Skeletal muscle tissue (tissue), 4 donors: ENCODE measurements around the gene RTP2. TPM values are rescaled to one million over a fixed set of nuclear protein-coding genes. Genes with fewer than 3 reads are reported as not detected.
A peak's percentile ranks its signal among the peaks of the same experiment; 100 is the strongest.

ENCODE experiments used
- H3K27ac ChIP-seq: one replicate; pipeline ENCODE4 v1.7.0; 2013; ENCODE audit warnings: mild to moderate bottlenecking, low read depth, low read length, inconsistent platforms
- H3K27me3 ChIP-seq, 3 donors: one replicate each; pipeline ENCODE4 v1.7.0; 2013; ENCODE audit warnings: low read length in 3 of 3; ENCODE audit not compliant: control insufficient read depth in 3 of 3, insufficient read depth in 3 of 3
- H3K36me3 ChIP-seq, 3 donors: one replicate each; pipeline ENCODE4 v1.7.0; 2013; ENCODE audit warnings: low read length in 3 of 3; ENCODE audit not compliant: control insufficient read depth in 3 of 3, insufficient read depth in 3 of 3
- H3K4me1 ChIP-seq, 3 donors: one replicate each; pipeline ENCODE4 v1.7.0; 2013; ENCODE audit warnings: low read length in 3 of 3, mild to moderate bottlenecking in 3 of 3; ENCODE audit not compliant: control insufficient read depth in 3 of 3, insufficient read depth in 3 of 3
- H3K4me3 ChIP-seq, 3 donors: one replicate each; pipeline ENCODE4 v1.7.0; 2013; ENCODE audit warnings: low read length in 3 of 3
- H3K9ac ChIP-seq, 3 donors: one replicate each; pipeline ENCODE4 v1.7.0; 2013; ENCODE audit warnings: low read length in 3 of 3, mild to moderate bottlenecking in 3 of 3, moderate library complexity in 2 of 3, low read depth in 1 of 3
- H3K9me3 ChIP-seq, 3 donors: one replicate each; pipeline ENCODE4 v1.7.0; 2013; ENCODE audit warnings: low read length in 3 of 3; ENCODE audit not compliant: control insufficient read depth in 3 of 3
- total RNA-seq: library from RNA; depleted of rRNA; stranded (reverse); fragments of >200 nt; gene quantifications from one replicate; pipeline ENCODE4 v1.2.3, GENCODE V29; 2014
- donor health status: Osteomylitis.

The RTP2 gene
- total RNA-seq, 1 donor from 2014 or later, result not detected

GRCh38 chr3:187738331-187739093, 36.2 kb upstream of the RTP2 start:
- Histone ChIP-seq H3K36me3 (peaks cover 3 to 8% (median 7%) of the 10 kb centered on the region in 3 donors), H3K9ac (peak overlapping the region; percentile 99 to 100 (median 100)), H3K4me1 (peaks cover 56 to 69% (median 58%) of the 10 kb centered on the region in 3 donors), H3K4me3 (peak overlapping the region; percentile 94 to 97 (median 95)), H3K27ac (peak overlapping the region; percentile 100), H3K9me3 (no peaks in the 10 kb centered on the region), H3K27me3 (no peaks in the 10 kb centered on the region)

GRCh38 chr3:187738071-187738330, 35.6 kb upstream of the RTP2 start:
- Histone ChIP-seq H3K27me3 (no peaks in the 10 kb centered on the region), H3K9ac (peak overlapping the region; percentile 99 to 100 (median 100)), H3K36me3 (peaks cover 8 to 13% (median 12%) of the 10 kb centered on the region in 3 donors), H3K9me3 (no peaks in the 10 kb centered on the region), H3K4me3 (peak overlapping the region; percentile 94 to 97 (median 95)), H3K27ac (peak overlapping the region; percentile 100), H3K4me1 (peaks cover 61 to 74% (median 63%) of the 10 kb centered on the region in 3 donors)

DNA sequence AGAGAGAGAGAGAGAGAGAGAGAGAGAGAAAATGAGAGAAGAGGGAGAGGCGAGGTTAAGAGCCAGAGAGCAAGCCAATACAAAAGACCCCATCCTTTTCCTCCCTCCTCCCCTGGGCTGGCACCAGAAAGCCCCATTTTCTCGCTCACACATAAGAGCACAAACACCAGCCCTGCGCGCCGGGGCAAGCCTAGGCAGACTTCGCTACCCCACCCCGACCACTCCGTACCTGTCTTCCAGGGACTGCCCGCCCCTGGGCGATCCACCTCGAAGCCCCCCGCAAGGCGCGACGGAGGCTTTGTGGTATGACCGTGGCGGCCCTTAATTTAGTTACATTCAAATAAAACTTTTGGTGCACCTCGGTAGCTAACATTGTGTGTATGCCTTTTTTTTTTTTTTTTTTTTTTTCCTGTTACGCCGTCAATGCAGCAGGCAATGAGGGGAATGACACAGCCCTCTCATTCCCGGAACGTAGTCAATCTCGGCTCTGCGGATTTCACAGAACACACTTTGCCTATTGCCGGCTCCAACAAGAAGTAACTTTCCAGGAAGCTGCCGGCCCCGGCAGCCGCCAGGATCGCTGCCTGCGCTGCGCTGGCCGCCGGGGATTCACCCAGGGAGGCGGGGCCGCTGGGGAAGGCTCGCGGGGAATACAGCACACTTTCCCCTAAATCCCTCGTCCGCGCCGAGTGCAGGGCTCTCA, 35.2 kb upstream of the RTP2 start:
- Histone ChIP-seq H3K27me3 (no peaks in the 10 kb centered on the region), H3K9ac (peak overlapping the region; percentile 99 to 100 (median 100)), H3K4me3 (peak overlapping the region; percentile 94 to 97 (median 95)), H3K4me1 (peaks cover 62 to 75% (median 64%) of the 10 kb centered on the region in 3 donors), H3K9me3 (no peaks in the 10 kb centered on the region), H3K27ac (peak overlapping the region; percentile 100), H3K36me3 (peaks cover 8 to 18% (median 17%) of the 10 kb centered on the region in 3 donors)

DNA sequence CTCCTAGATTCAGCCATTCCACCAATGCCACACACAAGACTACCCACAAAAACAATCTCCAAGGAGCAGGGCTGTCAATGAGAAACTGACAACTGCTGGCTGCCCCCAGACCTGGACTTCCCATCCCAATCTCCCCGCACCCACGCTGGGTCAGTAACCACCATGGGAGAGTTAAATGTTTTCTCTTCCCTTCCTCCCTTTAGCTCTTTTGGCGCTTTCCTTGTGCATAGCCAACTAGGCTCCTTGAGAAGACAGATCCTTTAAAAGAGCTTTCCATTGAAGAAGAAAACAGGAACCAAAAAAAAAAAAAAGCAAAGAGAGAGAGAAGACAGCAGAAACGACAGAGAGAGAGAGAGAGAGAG, 34.6 kb upstream of the RTP2 start:
- Histone ChIP-seq H3K27me3 (no peaks in the 10 kb centered on the region), H3K36me3 (peaks cover 8 to 24% (median 21%) of the 10 kb centered on the region in 3 donors), H3K4me3 (peak overlapping the region; percentile 94 to 97 (median 95)), H3K27ac (peak overlapping the region; percentile 100), H3K4me1 (peaks cover 59 to 78% (median 65%) of the 10 kb centered on the region in 3 donors), H3K9me3 (no peaks in the 10 kb centered on the region), H3K9ac (peak overlapping the region; percentile 99 to 100 (median 100))

DNA sequence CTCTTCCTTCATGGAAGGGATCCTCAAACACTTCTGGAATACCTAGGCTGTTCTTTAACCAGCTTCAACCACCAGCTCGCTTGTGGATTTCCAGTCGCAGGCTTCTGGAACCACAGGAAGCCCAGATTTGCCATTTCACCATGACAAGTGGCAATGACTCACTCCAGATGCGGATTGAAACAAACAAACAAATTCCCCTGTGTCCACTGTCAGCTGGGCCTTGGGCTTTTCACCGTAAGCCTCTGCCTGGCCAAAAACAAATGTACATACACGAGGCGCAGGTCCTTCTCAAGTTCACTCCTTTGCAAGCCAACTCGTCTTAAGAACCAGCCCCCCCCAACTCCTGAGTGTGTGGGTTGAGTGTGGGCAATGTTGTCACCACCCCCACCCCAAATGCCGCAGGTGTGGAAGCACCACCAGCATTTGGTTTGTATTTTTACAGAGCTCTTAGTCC, 34.1 kb upstream of the RTP2 start:
- H3K4me1 ChIP-seq, result peaks cover 57 to 75% (median 67%) of the 10 kb centered on the region in 3 donors
- H3K27me3 ChIP-seq, result no peaks in the 10 kb centered on the region
- H3K36me3 ChIP-seq, result peaks cover 11 to 29% (median 27%) of the 10 kb centered on the region in 3 donors
- peak overlapping the region; percentile 48 to 100 (median 99) for H3K9ac ChIP-seq
- H3K9me3 ChIP-seq, result no peaks in the 10 kb centered on the region
- peak overlapping the region; percentile 94 to 97 (median 95) for H3K4me3 ChIP-seq
- peak overlapping the region; percentile 100 for H3K27ac ChIP-seq

GRCh38 chr3:187735837-187736236, 33.5 kb upstream of the RTP2 start:
- H3K9me3 ChIP-seq, result no peaks in the 10 kb centered on the region
- peaks cover 57 to 73% (median 67%) of the 10 kb centered on the region in 3 donors for H3K4me1 ChIP-seq
- no peaks in the 10 kb centered on the region for H3K27me3 ChIP-seq
- peak overlapping the region; percentile 94 to 97 (median 95) for H3K4me3 ChIP-seq
- H3K9ac ChIP-seq, result peak overlapping the region; percentile 48 to 100 (median 99)
- peak overlapping the region; percentile 100 for H3K27ac ChIP-seq
- H3K36me3 ChIP-seq, result peaks cover 18 to 35% (median 33%) of the 10 kb centered on the region in 3 donors

DNA sequence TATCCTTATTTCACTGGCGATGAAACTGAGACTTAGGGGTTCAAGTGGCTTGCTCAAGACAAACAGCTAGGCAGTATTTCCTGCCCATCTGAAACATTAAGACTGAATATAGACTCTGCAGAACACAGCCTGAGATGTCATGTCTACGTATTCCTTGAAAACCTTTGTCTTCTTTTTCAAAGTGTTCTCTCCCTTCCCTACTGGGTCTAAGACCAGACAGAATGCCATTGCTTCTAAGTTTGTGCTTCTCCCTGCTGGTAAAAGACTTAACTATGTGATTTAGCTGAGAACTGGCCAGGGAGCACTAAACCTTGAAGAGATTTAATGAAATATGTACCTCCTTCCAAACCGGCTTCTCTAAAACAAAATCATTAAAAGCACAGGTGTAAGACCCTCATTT, 33.0 kb upstream of the RTP2 start:
- Histone ChIP-seq H3K9me3 (no peaks in the 10 kb centered on the region), H3K4me3 (peak overlapping the region; percentile 6 to 95 (median 45)), H3K36me3 (peaks cover 22 to 40% (median 37%) of the 10 kb centered on the region in 3 donors), H3K4me1 (peaks cover 53 to 73% (median 68%) of the 10 kb centered on the region in 3 donors), H3K9ac (peak overlapping the region in 2 of 3 donors; percentile 99 to 100), H3K27ac (peak overlapping the region; percentile 100), H3K27me3 (no peaks in the 10 kb centered on the region)

- H3K9me3 ChIP-seq, result no peaks in the 10 kb centered on the region
- H3K4me1 ChIP-seq, result peaks cover 49 to 69% (median 64%) of the 10 kb centered on the region in 3 donors
- H3K36me3 ChIP-seq, result peaks cover 26 to 45% (median 43%) of the 10 kb centered on the region in 3 donors
- H3K9ac ChIP-seq, result peak overlapping the region in 2 of 3 donors; percentile 99 to 100
- H3K4me3 ChIP-seq, result peak overlapping the region in 1 of 3 donors; percentile 95
- peak overlapping the region; percentile 100 for H3K27ac ChIP-seq
- no peaks in the 10 kb centered on the region for H3K27me3 ChIP-seq
These were observed 32.5 kb upstream of the RTP2 start for GRCh38 chr3:187734841-187735240.

GRCh38 chr3:187733371-187733770, 31.0 kb upstream of the RTP2 start:
- Histone ChIP-seq H3K36me3 (peaks cover 41 to 60% (median 58%) of the 10 kb centered on the region in 3 donors), H3K9me3 (no peaks in the 10 kb centered on the region), H3K27ac (no peak overlapping the region), H3K4me3 (no peak overlapping the region), H3K27me3 (no peaks in the 10 kb centered on the region), H3K4me1 (peaks cover 39 to 69% (median 67%) of the 10 kb centered on the region in 3 donors), H3K9ac (no peak overlapping the region)
